ENCODE results near the gene NFS1. TPM values are rescaled to one million over a fixed set of nuclear protein-coding genes. Genes with fewer than 3 reads are reported as not detected.

Gene NFS1
- total RNA-seq, 2 experiments from 2014 or later: 10.6 to 11.5 TPM

- no peaks in the 10 kb centered on the region for H3K27me3 Mint-ChIP-seq
- H3K4me3 Mint-ChIP-seq: peak overlapping the region; percentile 89
- ATAC-seq (ENCODE audit: poor library complexity): peak; percentile 66
- peak; percentile 41 to 86 (median 58) for DNase-seq
- Histone ChIP-seq H3K27me3 (ENCODE audit: control insufficient read depth in 1 of 2, insufficient read depth in 2 of 2, low read length in 2 of 2) (no peaks in the 10 kb centered on the region), H3K4me1 (ENCODE audit: insufficient read depth, low read length) (peaks cover 37% of the 10 kb centered on the region), H3K9me3 (ENCODE audit: control insufficient read depth in 1 of 2, insufficient read depth in 1 of 2, low read length in 2 of 2) (no peaks in the 10 kb centered on the region), H3K4me3 (ENCODE audit: low read length) (peak overlapping the region; percentile 97), H3K27ac (ENCODE audit: low read depth in 1 of 2, low read length in 2 of 2) (peak overlapping the region; percentile 99), H3K36me3 (ENCODE audit: insufficient read depth, low read length) (peaks cover 5% of the 10 kb centered on the region)
- TF ChIP-seq CTCF (IDR thresholded peaks at IDR 0.05): no peak
- H3K36me3 Mint-ChIP-seq (ENCODE audit: low read depth): peaks cover 28% of the 10 kb centered on the region
- H3K27ac Mint-ChIP-seq: peak overlapping the region; percentile 99
- intact Hi-C loops (cut with DNase I, micrococcal nuclease): loop anchor here (1.0 to 5.0 kb wide), 8 partner anchors 35 to 171 kb away; partner anchors contain the start of genes ERGIC3 (in 2 of the 2), NFS1 (in 2 of the 2), ROMO1 (in 2 of the 2) and RBM39 (in 1 of the 2)
- peaks cover 58% of the 10 kb centered on the region for H3K4me1 Mint-ChIP-seq (ENCODE audit: low read depth)
- no peaks in the 10 kb centered on the region for H3K9me3 Mint-ChIP-seq
- ChIA-PET CTCF (interaction anchor here (0.9 to 8.1 kb wide), 7 partner anchors 29 to 78 kb away, joined by 3 to 57 read pairs (median 4); partner anchors contain the start of genes NFS1, RBM39 and ROMO1), POLR2A (interaction anchor here (0.6 to 8.2 kb wide), 27 partner anchors 8 to 517 kb away, joined by 3 to 147 read pairs (median 5); partner anchors contain the start of genes CEP250, EDEM2, ERGIC3 and NFS1)
Measured at GRCh38 chr20:35663516-35664465, 35.4 kb downstream of the NFS1 start.

GRCh38 chr20:35662551-35662950 is 36.6 kb downstream of the NFS1 start:
- peak in 1 of 14 experiments; percentile 24 for DNase-seq

More at GRCh38 chr20:35662551-35662950, 36.6 kb downstream of the NFS1 start:
- Mint-ChIP-seq H3K27ac (peak overlapping the region; percentile 99), H3K9me3 (no peaks in the 10 kb centered on the region), H3K4me3 (peak overlapping the region; percentile 89), H3K36me3 (ENCODE audit: low read depth) (peaks cover 25% of the 10 kb centered on the region), H3K4me1 (ENCODE audit: low read depth) (peaks cover 67% of the 10 kb centered on the region), H3K27me3 (no peaks in the 10 kb centered on the region)
- Histone ChIP-seq H3K27ac (ENCODE audit: low read depth in 1 of 2, low read length in 2 of 2) (peak overlapping the region; percentile 26 to 99), H3K36me3 (ENCODE audit: insufficient read depth, low read length) (no peaks in the 10 kb centered on the region), H3K4me3 (ENCODE audit: low read length) (peak overlapping the region; percentile 97), H3K4me1 (ENCODE audit: insufficient read depth, low read length) (peaks cover 48% of the 10 kb centered on the region), H3K9me3 (ENCODE audit: control insufficient read depth in 1 of 2, insufficient read depth in 1 of 2, low read length in 2 of 2) (no peaks in the 10 kb centered on the region), H3K27me3 (ENCODE audit: control insufficient read depth in 1 of 2, insufficient read depth in 2 of 2, low read length in 2 of 2) (no peaks in the 10 kb centered on the region)
- intact Hi-C loops (cut with DNase I, micrococcal nuclease): loop anchor here (5.0 kb wide), 2 partner anchors 60 to 170 kb away; no protein-coding TSS in a partner anchor
- TF ChIP-seq CTCF (IDR thresholded peaks at IDR 0.05): no peak
- CTCF ChIA-PET: interaction anchor here (1.4 to 8.1 kb wide), 2 partner anchors 28 to 44 kb away, joined by 4 to 57 read pairs; no protein-coding TSS in a partner anchor
- no peak for ATAC-seq (ENCODE audit: poor library complexity)
- POLR2A ChIA-PET: interaction anchor here (0.6 to 8.2 kb wide), 4 partner anchors 10 to 80 kb away, joined by 3 to 147 read pairs (median 73); partner anchors contain the start of genes RBM39 and SPAG4
